Right cardiac atrium (tissue), 5 donors: Measurements from ENCODE around the gene APBB1. TPM values are rescaled to one million over a fixed set of nuclear protein-coding genes. Genes with fewer than 3 reads are reported as not detected.

ENCODE experiments used
- ATAC-seq, 2 donors: fragments of 200-7000 bp; cut with Tn5 transposase; one replicate each; pipeline versions ENCODE4 v1.8.0 to v1.9.1; 2020; ENCODE audit warnings: moderate library complexity in 2 of 2, mild to moderate bottlenecking in 1 of 2
- DNase-seq, 3 donors: peaks; one replicate each; pipeline ENCODE4 v3.0.0-alpha.2; 2020
- H3K27ac ChIP-seq: one replicate; pipeline ENCODE4 v1.5.1; 2013; ENCODE audit warnings: mild to moderate bottlenecking, low read length, control low read depth, moderate library complexity
- H3K27me3 ChIP-seq: one replicate; pipeline ENCODE4 v1.6.1; 2013; ENCODE audit not compliant: control insufficient read depth, insufficient read depth
- H3K4me1 ChIP-seq: one replicate; pipeline ENCODE4 v1.6.1; 2013; ENCODE audit warnings: low read length; ENCODE audit not compliant: control insufficient read depth, insufficient read depth
- H3K4me3 ChIP-seq: one replicate; pipeline ENCODE4 v1.5.1; 2013; ENCODE audit warnings: low read length, control low read depth
- H3K9me3 ChIP-seq: one replicate; pipeline ENCODE4 v1.6.1; 2013; ENCODE audit warnings: low read length; ENCODE audit not compliant: control insufficient read depth
- WGBS: extraction: QIAGEN DNeasy Blood & Tissue Kit; methylation state at CpG from one replicate; pipeline ENCODE4 v1.1.7; 2013; 5-methylcytosine and 5-hydroxymethylcytosine counted together
- intact Hi-C, 4 donors: fragments of 100-400 bp; cut with DNase I; formaldehyde crosslinking; loops; one replicate each; pipeline versions ENCODE4 v1.11.0 to v1.14.0; 2022 to 2023
- polyA plus RNA-seq: library from polyadenylated mRNA; stranded (reverse); fragments of 200-250 nt; gene quantifications from one replicate; pipeline ENCODE4 v1.2.3, GENCODE V29; 2013
- total RNA-seq, 4 donors: library from RNA; stranded (reverse); fragmentation: NEBNext Ultra II Directional; extraction: Animal tissue kit (Norgen Biotek cat#: 25700); gene quantifications; one replicate each; pipeline ENCODE4 v1.2.1, GENCODE V29; 2021
- donor health status: healthy with polysubstance abuse.
- donor health status: DM: no; HTN: yes; CAD: no.
- donor health status: DM: no; HTN: no; CAD: no.
- donor health status: DM: no; HTN: yes; CAD: no; lungs with severe emphysema.
- donor health status: DM: yes; HTN: yes; CAD: no.

APBB1 gene
- total and polyA plus RNA-seq, 5 donors: 70.6 to 83.9 (median 82.1) TPM

- H3K27ac ChIP-seq: no peak overlapping the region
- intact Hi-C loops: loop anchor here in 1 of 4 donors (10.0 kb wide), 1 partner anchor 323 kb away; no protein-coding TSS in a partner anchor
- WGBS: 94% methylated on average over 18 of the region's 18 CpGs
- H3K4me1 ChIP-seq: peaks cover 4% of the 10 kb centered on the region
- H3K4me3 ChIP-seq: no peak overlapping the region
- no peaks in the 10 kb centered on the region for H3K27me3 ChIP-seq
- no peaks in the 10 kb centered on the region for H3K9me3 ChIP-seq
- ATAC-seq: no peak
- DNase-seq: no peak
Measured at GRCh38 chr11:6391537-6392134, 27.3 kb downstream of the APBB1 start.

- DNase-seq (peak in 1 of 3 donors; percentile 67), ATAC-seq (peak in 1 of 2 donors; percentile 2)
- Histone ChIP-seq H3K4me1 (peaks cover 4% of the 10 kb centered on the region), H3K9me3 (no peaks in the 10 kb centered on the region), H3K27ac (peak overlapping the region; percentile 76), H3K4me3 (peak overlapping the region; percentile 64), H3K27me3 (no peaks in the 10 kb centered on the region)
- intact Hi-C loops: loop anchor here in 1 of 4 donors (10.0 kb wide), 1 partner anchor 324 kb away; no protein-coding TSS in a partner anchor
- WGBS: 30% methylated on average over 19 of the region's 19 CpGs
Measured at GRCh38 chr11:6390718-6391469, 28.0 kb downstream of the APBB1 start.

GRCh38 chr11:6389905-6390717, 28.8 kb downstream of the APBB1 start, which contains the start of gene SMPD1:
SMPD1 (plus strand) TSS chr11:6390474; CDS start chr11:6390599, 125 bp downstream.
- DNase-seq (peak; percentile 94 to 98 (median 98)), ATAC-seq (peak; percentile 98)
- Histone ChIP-seq H3K4me1 (peaks cover 4% of the 10 kb centered on the region), H3K4me3 (peak within 1 kb of the TSS; percentile 64), H3K27me3 (no peaks in the 10 kb centered on the region), H3K27ac (peak within 1 kb of the TSS; percentile 83), H3K9me3 (no peaks in the 10 kb centered on the region)
- under 1% methylated on average over 63 of the region's 63 CpGs for WGBS
- intact Hi-C loops: loop anchor here in 1 of 4 donors (10.0 kb wide), 1 partner anchor 325 kb away; no protein-coding TSS in a partner anchor

- 99% methylated on average over 1 of the region's 1 CpG for WGBS
- no peak for DNase-seq
- H3K27ac ChIP-seq: no peak overlapping the region
- intact Hi-C loops: no loop called here
- no peaks in the 10 kb centered on the region for H3K27me3 ChIP-seq
- H3K9me3 ChIP-seq: no peaks in the 10 kb centered on the region
- H3K4me3 ChIP-seq: no peak overlapping the region
- ATAC-seq: no peak
- peaks cover 4% of the 10 kb centered on the region for H3K4me1 ChIP-seq
Measured at GRCh38 chr11:6388748-6389147, 30.1 kb downstream of the APBB1 start.

- no peaks in the 10 kb centered on the region for H3K27me3 ChIP-seq
- no peak for ATAC-seq
- H3K4me1 ChIP-seq: peaks cover 4% of the 10 kb centered on the region
- no peak for DNase-seq
- no peak overlapping the region for H3K4me3 ChIP-seq
- 72% methylated on average over 12 of the region's 12 CpGs for WGBS
- no peak overlapping the region for H3K27ac ChIP-seq
- H3K9me3 ChIP-seq: no peaks in the 10 kb centered on the region
- intact Hi-C loops: no loop called here
Measured at GRCh38 chr11:6387811-6388599, 30.9 kb downstream of the APBB1 start.

- no peak overlapping the region for H3K4me3 ChIP-seq
- H3K4me1 ChIP-seq: no peaks in the 10 kb centered on the region
- intact Hi-C loops: no loop called here
- H3K9me3 ChIP-seq: no peaks in the 10 kb centered on the region
- DNase-seq (no peak), ATAC-seq (no peak)
- WGBS: 93% methylated on average over 7 of the region's 7 CpGs
- H3K27me3 ChIP-seq: no peaks in the 10 kb centered on the region
- H3K27ac ChIP-seq: no peak overlapping the region
Measured at GRCh38 chr11:6385046-6385777, 33.7 kb downstream of the APBB1 start.

GRCh38 chr11:6378640-6378989, 40.3 kb downstream of the APBB1 start:
- no peak overlapping the region for H3K4me3 ChIP-seq
- H3K27me3 ChIP-seq: no peaks in the 10 kb centered on the region
- H3K4me1 ChIP-seq: no peaks in the 10 kb centered on the region
- intact Hi-C loops: loop anchor here in 2 of 4 donors (2.0 to 5.0 kb wide), 2 partner anchors 124 to 128 kb away; no protein-coding TSS in a partner anchor
- peak overlapping the region; percentile 15 for H3K27ac ChIP-seq
- ATAC-seq (peak; percentile 13 to 26), DNase-seq (no peak)
- WGBS: 70% methylated on average over 5 of the region's 5 CpGs
- H3K9me3 ChIP-seq: no peaks in the 10 kb centered on the region

- ATAC-seq (peak; percentile 34 to 80), DNase-seq (no peak)
- Histone ChIP-seq H3K4me1 (no peaks in the 10 kb centered on the region), H3K4me3 (no peak overlapping the region), H3K27ac (peak overlapping the region; percentile 15), H3K9me3 (no peaks in the 10 kb centered on the region), H3K27me3 (no peaks in the 10 kb centered on the region)
- intact Hi-C loops: loop anchor here in 2 of 4 donors (2.0 to 5.0 kb wide), 2 partner anchors 124 to 129 kb away; no protein-coding TSS in a partner anchor
- 19% methylated on average over 4 of the region's 4 CpGs for WGBS
Measured at GRCh38 chr11:6377902-6378639, 40.8 kb downstream of the APBB1 start.

GRCh38 chr11:6371825-6372224, 47.1 kb downstream of the APBB1 start:
- 89% methylated on average over 6 of the region's 6 CpGs for WGBS
- ATAC-seq (no peak), DNase-seq (no peak)
- no peaks in the 10 kb centered on the region for H3K9me3 ChIP-seq
- no peaks in the 10 kb centered on the region for H3K4me1 ChIP-seq
- H3K27me3 ChIP-seq: no peaks in the 10 kb centered on the region
- H3K4me3 ChIP-seq: no peak overlapping the region
- intact Hi-C loops: no loop called here
- H3K27ac ChIP-seq: no peak overlapping the region
